ENCODE data around the gene OXT.

OXT gene

GRCh38 chr20:3088031-3088430 is 16.6 kb downstream of the OXT start:
- no peak for DNase-seq

DNA sequence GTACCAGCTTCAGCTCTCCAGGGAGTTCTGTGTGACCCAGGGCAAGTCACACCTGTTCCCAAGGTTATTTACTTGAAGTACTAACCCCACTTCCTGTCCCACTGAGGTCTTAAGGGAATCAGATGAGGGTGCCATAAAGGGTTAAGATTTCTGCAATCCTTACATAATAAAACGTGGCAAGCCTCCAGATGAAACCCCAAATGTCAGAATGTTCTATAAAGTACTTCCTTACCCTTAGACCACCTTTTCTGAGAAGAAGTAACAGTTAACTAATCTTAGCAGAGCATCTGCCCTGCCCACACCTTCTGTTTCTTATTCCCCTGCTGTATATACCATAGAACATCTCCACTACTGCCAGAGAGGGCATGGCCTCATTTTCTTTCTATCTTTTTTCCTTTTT is 19.1 kb downstream of the OXT start:
- no peak for DNase-seq

DNA sequence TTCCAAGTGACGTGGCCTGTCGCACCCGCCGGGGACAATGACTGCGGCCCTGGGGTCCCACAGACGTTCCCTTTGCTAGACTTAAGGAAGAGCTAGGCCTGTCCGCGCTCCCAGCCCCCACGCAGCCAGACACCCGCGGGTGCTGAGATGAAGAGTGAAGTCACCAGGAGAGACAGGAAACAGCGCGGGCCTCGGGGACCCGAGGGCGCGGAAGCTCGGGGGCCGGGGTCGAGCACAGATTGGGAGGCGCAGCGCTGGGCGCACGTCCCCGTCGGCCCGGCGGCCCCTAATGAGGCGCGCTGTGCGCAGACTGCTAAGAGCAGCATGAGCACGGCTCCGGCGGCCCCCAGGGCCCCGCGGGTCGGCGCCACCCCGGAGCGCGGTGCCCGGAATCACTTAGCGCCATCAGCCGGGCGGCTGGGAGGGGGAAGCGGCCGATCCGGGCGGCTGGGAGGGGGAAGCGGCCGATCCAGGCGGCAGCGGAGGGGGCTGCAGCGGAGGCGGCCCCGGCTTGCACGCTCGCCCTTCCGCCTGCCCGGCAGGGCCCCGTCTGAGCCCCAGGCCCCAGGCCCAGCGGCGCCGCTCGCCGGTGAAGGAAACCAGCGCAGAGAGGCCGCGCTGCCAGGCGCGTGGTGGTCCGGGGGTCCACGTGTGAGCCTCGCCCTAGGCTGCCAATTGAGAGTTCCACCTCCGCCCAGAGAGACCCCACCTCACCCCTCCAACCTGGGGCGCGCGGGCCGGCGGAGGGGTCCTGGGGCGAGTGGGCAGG is 21.4 kb downstream of the OXT start:
- peak; percentile 26 to 54 for DNase-seq

- peak; percentile 25 to 53 for DNase-seq
Observed at GRCh38 chr20:3093861-3094361, 22.5 kb downstream of the OXT start.

DNA sequence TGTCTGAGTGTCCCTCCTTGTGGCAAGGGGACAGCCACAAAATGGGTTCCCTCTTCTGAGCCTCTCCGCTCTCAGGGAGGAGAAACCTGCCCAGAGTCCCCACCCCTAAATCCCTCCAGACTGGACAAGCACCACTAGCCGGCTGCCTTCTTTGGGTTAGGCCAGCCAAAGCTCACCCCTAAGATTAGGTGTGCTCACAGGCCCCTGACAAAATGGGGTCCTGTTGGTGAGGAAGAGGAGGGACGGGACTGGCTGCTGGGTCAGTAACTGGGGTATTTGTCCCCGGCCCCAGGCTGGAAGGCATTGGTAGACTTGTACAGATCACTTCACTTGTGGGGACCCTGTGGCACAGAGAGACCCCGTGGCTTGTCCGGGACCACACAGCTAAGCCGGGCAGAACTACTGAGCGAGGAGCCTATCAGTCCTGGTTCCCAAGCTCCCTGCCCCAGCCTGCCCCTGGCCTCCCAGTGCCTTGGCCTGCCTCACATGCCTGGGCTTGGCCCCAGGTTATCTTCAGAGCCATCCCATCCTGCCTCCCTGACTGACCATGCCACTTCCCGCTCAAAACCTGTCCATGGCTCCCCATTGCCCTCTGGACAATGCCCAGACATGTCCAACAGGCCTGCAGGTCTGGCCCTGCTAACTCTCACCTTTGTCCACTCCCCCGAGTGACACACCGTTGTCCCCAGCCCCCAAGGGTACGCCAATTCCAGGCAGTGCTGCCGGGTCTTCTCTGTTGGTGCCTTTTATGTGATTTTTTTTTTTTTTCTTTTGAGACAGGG is 23.6 kb downstream of the OXT start:
- no peak for DNase-seq

- DNase-seq, result no peak
Observed at GRCh38 chr20:3100480-3100879, 29.1 kb downstream of the OXT start.

- no peak for DNase-seq
Observed at GRCh38 chr20:3101251-3101650, 29.8 kb downstream of the OXT start.

DNA sequence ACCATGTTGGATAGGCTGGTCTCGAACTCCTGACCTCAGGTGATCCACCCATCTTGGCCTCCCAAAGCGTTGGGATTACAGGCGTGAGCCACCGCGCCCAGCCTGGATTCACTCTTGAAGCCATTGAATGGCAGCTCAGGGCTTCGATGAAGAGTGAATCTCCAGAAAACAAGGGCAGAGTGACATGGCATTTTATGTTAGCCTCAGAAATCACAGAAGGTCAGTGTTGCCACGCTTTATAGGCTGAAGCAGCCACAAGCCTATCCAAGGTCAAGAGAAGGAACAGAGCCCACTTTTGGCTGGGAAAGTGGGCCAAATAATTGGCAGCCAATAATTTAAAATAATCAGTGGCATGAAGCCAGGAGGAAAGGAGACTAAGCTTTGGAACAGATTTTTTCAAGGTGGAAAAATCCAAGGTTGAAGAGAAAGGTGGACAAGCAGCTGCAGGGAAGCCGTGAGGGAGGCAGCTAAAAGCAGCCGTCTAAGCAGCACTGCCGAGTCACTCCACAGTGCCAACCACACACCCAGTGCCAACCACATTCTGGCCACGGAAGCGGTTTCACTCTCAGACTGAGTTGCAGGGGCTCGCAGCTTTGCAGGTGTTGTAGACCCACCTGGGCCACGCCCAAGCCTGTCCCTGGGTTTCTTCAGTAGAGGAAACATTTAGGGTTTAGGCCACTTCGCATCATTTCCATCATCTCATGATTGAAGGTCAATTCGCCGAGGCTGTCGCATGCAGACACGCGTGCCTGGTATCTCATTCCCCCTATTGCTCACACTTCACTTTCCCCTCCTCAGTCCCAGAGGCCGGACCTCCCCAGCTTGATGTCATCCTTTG is 30.5 kb downstream of the OXT start:
- peak; percentile 45 to 57 for DNase-seq

- DNase-seq, result no peak
Observed at GRCh38 chr20:3102575-3103368, 31.4 kb downstream of the OXT start.

DNA sequence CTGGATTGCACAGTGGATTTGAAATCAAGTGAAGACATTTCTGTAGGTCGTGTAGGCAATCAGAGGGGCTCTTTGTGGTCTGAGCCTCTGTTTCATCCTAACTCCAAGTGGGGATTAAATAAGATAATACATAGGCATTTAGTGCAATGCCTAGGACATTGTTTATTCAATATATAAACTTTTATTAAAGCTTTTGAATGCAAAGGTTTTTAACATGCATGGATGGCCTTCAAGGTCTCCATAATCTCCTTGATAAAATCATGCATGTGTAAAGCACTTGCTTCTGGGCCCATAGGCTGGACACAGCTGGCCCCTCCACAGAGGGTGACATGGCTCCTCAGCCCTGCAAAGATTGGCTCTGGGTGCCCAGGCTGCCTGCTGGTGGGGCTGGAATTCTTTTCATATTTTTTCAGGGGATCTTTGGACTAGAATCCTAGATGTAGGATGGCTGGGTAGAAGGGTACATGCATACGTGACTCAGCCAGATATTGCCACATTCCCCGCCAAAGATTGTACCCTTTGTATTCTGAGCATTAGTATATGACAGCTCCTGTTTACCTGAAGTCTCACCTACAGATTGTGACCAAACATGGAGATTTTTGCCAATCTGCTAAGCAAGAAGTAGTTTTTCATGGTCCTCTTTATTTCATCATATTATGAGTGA is 32.1 kb downstream of the OXT start:
- no peak for DNase-seq

DNA sequence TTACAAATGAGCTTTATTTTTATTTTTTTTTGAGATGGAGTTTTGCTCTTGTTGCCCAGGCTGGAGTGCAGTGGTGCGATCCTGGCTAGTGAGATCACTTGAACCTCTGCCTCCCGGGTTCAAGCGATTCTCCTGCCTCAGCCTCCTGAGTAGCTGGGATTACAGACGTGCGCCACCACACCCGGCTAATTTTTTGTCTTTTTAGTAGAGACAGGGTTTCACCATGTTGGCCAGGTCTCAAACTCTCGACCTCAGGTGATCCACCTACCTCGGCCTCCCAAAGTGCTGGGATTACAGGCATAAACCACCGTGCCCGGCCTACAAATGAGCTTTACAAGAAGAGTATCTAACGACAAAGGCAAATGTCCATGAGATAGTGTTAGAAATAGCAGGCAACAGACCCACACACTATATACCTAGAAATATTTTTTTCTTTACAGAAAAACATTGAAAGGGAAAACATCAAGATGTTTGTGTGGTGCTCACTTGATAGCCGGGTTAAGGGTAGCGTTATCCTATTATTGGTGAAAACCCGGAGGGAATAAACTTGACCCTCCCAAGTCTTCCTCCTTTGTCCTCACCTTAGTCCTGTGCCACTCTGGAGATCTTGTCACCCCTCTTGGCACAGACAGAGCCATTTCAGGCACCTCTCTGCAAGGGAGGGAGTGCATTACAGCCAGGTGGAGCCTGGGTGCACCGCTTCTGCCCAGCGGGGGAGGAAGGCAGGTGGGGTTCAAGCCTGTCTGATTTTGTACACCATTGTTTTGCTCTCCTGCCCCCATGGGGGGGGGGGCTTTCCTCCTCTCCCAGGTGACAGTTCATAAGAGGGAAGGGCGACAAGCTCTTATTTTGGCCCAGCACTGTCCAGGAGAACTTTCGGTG is 34.1 kb downstream of the OXT start:
- no peak for DNase-seq

- DNase-seq, result no peak
Observed at GRCh38 chr20:3106185-3106584, 34.8 kb downstream of the OXT start.

DNA sequence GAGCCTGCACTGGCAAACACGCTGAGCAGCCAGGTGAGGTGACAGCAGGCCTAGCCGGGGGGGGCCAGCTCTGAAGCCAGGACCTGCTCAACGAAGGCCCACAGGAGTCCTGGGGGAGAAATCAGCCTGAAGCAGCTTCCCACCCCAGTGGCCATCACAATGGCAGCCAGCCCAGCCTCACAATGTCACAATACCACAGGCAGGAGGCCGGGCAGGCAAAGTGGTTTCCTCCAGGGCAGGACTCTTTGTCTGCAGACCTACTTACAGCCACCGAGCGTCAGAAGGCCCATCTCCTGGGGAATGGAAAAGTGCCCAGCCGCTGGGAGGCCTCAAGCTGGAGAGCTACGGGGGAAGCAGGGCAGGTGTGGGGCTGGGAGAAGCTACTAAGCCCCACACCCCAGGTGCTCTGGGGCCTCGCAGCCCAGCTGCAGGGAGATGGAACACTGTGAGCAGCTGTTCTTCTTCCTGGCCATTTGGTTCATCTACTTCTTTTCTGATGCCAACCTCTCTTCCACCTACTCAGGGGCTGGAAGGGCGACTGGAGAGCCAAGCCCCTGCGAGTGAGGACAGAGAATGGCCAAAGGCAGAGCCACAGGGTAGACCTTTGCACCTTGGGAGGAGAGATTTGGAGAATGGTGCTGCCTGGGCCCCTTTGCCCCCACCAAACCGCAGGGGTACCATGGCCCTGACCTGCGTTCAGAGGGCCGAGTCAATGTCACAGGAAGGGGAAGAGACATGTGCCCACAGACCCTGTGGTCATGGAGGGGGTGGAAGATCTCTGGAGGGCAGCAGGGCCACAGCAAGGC is 35.4 kb downstream of the OXT start:
- no peak for DNase-seq

DNA sequence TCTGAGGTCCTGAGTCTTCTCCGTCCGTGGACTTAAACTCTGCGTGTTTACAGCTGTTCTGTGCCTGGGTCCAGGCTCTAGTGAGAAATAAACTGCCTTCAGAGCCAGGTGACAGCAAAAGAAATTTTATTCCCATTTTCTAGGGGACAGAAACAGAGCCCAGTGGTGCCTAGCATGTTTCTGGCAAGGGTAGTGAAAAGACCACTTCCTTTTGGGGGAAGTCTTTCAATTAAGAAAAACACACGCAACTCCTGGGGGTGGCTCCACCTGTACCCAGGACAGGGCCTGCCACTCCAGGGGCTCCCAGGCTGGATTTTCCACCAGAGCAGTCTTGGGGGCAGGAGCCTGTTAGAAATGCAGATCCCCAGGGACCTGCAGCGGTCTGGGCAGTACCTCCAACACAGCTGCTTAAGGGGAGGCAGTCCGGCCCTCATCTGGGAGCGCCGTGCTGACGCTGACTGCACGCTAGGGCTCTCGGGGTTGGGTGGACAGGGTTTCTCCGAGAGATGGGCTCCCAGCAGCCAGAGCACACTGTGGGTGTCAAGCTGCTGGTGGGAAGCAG is 36.1 kb downstream of the OXT start:
- no peak for DNase-seq

DNA sequence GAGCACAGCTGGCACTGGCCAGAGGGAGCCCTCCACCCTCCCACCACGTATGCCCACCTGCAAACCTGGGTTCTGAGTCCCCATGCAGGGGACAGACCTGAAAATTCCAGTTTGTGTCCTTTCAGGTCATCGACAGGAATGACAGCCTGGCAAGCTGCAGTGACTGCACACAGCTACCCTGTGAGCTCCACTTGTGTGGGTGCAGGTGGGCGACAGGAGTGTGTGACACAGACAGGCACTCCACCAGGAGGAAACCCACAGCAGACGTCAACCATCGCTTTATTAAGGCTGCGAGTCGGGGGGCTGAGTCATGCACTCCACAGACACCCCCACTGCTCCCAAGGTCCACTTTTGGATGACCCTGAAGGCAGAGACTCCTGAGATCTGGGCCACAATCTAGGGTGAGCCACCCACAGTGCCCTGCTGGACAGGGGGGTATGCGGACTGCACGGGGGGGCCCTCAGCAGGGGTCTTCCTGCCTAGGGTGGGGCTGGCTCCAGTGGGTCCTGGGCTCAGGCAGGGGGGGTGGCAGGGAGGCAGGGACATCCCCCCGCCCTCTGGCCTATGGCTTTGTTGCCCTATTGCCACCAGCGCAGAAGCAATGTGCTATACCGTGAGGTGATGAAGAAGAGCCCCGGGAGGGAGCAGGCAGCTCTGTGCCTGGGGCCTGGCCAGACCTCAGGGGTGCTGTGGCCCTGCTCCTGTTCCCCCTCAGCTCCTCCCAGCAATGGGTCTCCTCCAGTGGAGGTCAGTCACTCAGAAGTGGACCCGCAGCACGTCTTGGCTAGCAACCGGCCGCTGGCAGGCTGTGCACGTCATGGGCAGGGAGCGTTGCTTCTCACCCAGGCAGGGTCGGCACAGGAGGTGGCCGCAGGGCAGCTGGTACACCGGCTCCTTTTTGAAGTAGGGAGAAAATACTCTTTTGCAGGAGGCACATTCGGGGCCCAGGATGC is 38.2 kb downstream of the OXT start:
- no peak for DNase-seq

GRCh38 chr20:3111507-3111906 is 40.1 kb downstream of the OXT start:
- no peak for DNase-seq

GRCh38 chr20:3111995-3112394 is 40.6 kb downstream of the OXT start:
- DNase-seq, result no peak

Data from CD4-positive, alpha-beta T cell treated with Interleukin-4 for 1 hour (primary cell).